Lower lobe of right lung (tissue), 2 donors: ENCODE results near the gene KCNC2. TPM values are rescaled to one million over a fixed set of nuclear protein-coding genes. Genes with fewer than 3 reads are reported as not detected.

ENCODE experiments used
- ATAC-seq, 2 donors: fragments of 200-7000 bp; cut with Tn5 transposase; one replicate each; pipeline ENCODE4 v1.9.1; 2020 to 2022; ENCODE audit warnings: mild to moderate bottlenecking in 2 of 2, moderate library complexity in 2 of 2
- DNase-seq: peaks from one replicate; pipeline ENCODE4 v3.0.0-alpha.2; 2020
- H3K27ac ChIP-seq: fragments of 200-600 bp; one replicate; pipeline ENCODE4 v1.8.0; 2022
- H3K27me3 ChIP-seq: fragments of 200-600 bp; one replicate; pipeline ENCODE4 v1.8.0; 2022; ENCODE audit warnings: low read depth
- H3K36me3 ChIP-seq: fragments of 200-600 bp; one replicate; pipeline ENCODE4 v1.8.0; 2022; ENCODE audit warnings: mild to moderate bottlenecking
- H3K4me1 ChIP-seq: fragments of 200-600 bp; one replicate; pipeline ENCODE4 v1.8.0; 2022
- H3K4me3 ChIP-seq: fragments of 200-600 bp; one replicate; pipeline ENCODE4 v1.8.0; 2022; ENCODE audit warnings: mild to moderate bottlenecking
- H3K9me3 ChIP-seq: fragments of 200-600 bp; one replicate; pipeline ENCODE4 v1.8.0; 2022
- CTCF ChIP-seq: fragments of 200-600 bp; IDR thresholded peaks from one replicate; pipeline ENCODE4 v1.8.0; 2022; ENCODE audit warnings: antibody characterized with exemption, mild to moderate bottlenecking
- intact Hi-C: fragments of 100-400 bp; cut with DNase I; formaldehyde crosslinking; loops from one replicate; pipeline ENCODE4 v1.11.0; 2022
- total RNA-seq: library from RNA; stranded (reverse); fragmentation: NEBNext Ultra II Directional; extraction: Animal tissue kit (Norgen Biotek cat#: 25700); gene quantifications from one replicate; pipeline ENCODE4 v1.2.1, GENCODE V29; 2021
- donor health status: DM: no; HTN: yes; CAD: no; lungs with severe emphysema.

KCNC2 gene
- total RNA-seq, 1 donor from 2014 or later: not detected

DNA sequence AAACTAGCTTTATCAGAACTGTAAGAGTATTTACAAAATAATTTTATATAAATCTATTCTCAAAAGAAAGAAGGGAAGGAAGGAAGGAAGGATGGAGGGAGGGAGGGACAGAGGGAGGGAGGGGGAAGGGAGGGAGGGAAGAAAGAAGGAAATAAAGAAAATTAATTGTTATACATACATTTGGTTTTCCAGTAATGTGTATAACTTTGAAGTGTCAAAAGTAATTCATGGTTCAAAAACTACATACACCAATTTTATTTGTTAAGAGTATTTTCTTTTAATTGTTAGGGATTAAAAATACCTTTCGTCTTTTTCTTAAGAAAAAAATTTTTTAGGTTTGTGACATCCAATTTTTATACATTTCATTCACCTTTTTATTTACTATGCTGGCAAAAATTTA is 17.5 kb upstream of the KCNC2 start:
- ATAC-seq (no peak), DNase-seq (no peak)
- H3K4me1 ChIP-seq: no peaks in the 10 kb centered on the region
- H3K27me3 ChIP-seq: no peaks in the 10 kb centered on the region
- H3K9me3 ChIP-seq: no peaks in the 10 kb centered on the region
- no peaks in the 10 kb centered on the region for H3K36me3 ChIP-seq
- intact Hi-C loops: no loop called here
- H3K4me3 ChIP-seq: no peak overlapping the region
- H3K27ac ChIP-seq: no peak overlapping the region
- TF ChIP-seq CTCF: no peak

DNA sequence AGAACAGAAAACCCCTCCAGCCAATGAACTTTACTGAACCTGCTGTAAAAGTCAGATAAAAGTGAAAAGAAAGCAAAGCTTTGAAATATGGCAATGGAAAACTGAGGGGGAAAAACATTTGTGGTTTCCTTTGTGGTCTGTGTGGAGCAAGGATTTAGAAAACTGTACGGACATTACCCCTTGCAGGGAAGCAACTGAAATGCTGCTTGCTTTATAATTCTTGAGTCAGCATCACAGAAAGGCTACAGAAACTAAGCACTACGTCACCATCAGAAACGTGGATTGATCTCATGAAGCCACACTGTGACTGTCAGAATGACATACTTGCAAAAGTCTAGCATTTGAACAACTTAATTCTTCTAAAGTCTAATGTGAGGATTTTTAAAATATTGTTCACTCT is 2.4 kb upstream of the KCNC2 start:
- DNase-seq (no peak), ATAC-seq (no peak)
- no peaks in the 10 kb centered on the region for H3K9me3 ChIP-seq
- no peak overlapping the region for H3K27ac ChIP-seq
- H3K4me3 ChIP-seq: no peak overlapping the region
- intact Hi-C loops: no loop called here
- TF ChIP-seq CTCF: no peak
- H3K27me3 ChIP-seq: peaks cover 24% of the 10 kb centered on the region
- H3K36me3 ChIP-seq: no peaks in the 10 kb centered on the region
- H3K4me1 ChIP-seq: no peaks in the 10 kb centered on the region

GRCh38 chr12:75208856-75209811 is 505 bp downstream of the KCNC2 start:
- TF ChIP-seq CTCF: no peak
- no peaks in the 10 kb centered on the region for H3K4me1 ChIP-seq
- intact Hi-C loops: no loop called here
- DNase-seq: no peak
- no peaks in the 10 kb centered on the region for H3K36me3 ChIP-seq
- ATAC-seq: peak; percentile 48 to 57
- no peaks in the 10 kb centered on the region for H3K9me3 ChIP-seq
- H3K27me3 ChIP-seq: peaks cover 35% of the 10 kb centered on the region
- H3K4me3 ChIP-seq: no peak overlapping the region
- H3K27ac ChIP-seq: no peak overlapping the region

GRCh38 chr12:75207338-75208083 is 2.1 kb downstream of the KCNC2 start:
- Histone ChIP-seq H3K9me3 (no peaks in the 10 kb centered on the region), H3K4me3 (no peak overlapping the region), H3K27ac (no peak overlapping the region), H3K4me1 (no peaks in the 10 kb centered on the region), H3K36me3 (no peaks in the 10 kb centered on the region), H3K27me3 (peaks cover 35% of the 10 kb centered on the region)
- ATAC-seq: peak in 1 of 2 donors; percentile 30
- no peak for TF ChIP-seq CTCF
- peak; percentile 35 for DNase-seq
- intact Hi-C loops: no loop called here

GRCh38 chr12:75205558-75205957 is 4.1 kb downstream of the KCNC2 start:
- H3K4me3 ChIP-seq: no peak overlapping the region
- peaks cover 35% of the 10 kb centered on the region for H3K27me3 ChIP-seq
- no peak for DNase-seq
- no peaks in the 10 kb centered on the region for H3K9me3 ChIP-seq
- H3K4me1 ChIP-seq: no peaks in the 10 kb centered on the region
- no peak for ATAC-seq
- no peak overlapping the region for H3K27ac ChIP-seq
- intact Hi-C loops: no loop called here
- no peaks in the 10 kb centered on the region for H3K36me3 ChIP-seq
- TF ChIP-seq CTCF: no peak
